Measurements from ENCODE around the gene ZDHHC22.

Gene ZDHHC22

GRCh38 chr14:77157740-77158139, 16.1 kb upstream of the ZDHHC22 start:
- no peak for DNase-seq (ENCODE audit: low read depth in 2 of 2)

DNA sequence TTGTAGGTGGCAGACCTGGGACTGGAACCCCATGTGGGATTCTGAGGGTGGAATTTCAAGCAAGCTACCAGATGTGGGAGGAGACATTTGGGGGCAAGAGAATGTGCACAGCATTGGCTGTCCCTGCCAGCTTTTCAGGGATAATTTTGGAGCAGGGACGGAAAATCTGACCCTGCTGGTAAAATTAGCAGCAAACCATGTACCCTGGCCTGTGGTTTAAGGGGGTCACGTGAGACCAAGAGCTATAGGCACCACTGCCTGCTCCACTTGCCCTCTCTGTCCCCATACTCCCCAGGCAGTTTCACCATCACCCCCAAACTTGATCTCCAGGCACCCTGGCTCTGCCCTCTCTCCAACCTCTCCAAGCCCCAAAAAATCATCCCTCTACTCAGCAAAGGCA, 13.5 kb upstream of the ZDHHC22 start:
- DNase-seq (ENCODE audit: low read depth in 2 of 2) = no peak

DNA sequence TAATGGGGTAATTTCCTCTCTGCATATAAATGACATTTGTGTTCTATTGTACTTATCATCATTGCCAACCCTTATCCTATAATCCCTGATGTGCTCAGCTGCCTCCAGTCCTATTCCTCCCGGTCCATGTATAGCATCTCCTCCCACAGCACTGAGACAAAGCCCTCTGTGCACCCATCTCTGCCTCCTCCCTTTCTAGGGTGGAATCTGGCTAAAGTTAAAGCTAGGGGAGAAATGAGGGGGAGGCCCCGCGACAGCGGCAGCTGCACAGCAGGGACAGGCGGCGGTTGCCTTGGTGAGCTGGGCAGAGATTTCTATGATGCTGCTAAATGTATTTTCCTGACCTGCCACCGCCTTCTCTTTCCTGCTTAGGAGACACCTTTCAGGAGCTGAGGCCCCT, 12.8 kb upstream of the ZDHHC22 start:
- no peak for DNase-seq (ENCODE audit: low read depth in 2 of 2)

- DNase-seq (ENCODE audit: low read depth in 2 of 2) = no peak
These were observed 12.2 kb upstream of the ZDHHC22 start for GRCh38 chr14:77153802-77154201.

GRCh38 chr14:77151918-77152588, 10.5 kb upstream of the ZDHHC22 start:
- no peak for DNase-seq (ENCODE audit: low read depth in 2 of 2)

DNA sequence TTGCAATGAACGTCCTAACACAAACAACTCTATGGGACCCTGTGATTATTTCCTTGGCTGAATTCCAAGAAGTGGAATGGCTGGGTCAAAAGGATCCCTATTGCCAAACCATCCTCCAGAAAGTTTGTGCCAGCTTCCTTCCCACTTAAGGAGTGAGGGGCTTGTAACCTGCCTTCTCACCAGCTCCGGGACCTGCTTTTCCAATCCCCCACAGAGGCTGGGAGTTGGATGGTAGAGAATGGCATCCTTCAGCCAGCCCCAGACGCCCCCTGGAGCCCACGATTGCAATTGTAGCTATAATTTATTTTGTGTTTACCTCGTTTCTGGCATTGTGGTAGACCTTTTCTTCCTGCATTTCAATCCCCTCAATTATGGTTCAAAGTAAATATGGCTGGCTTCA, 9.7 kb upstream of the ZDHHC22 start:
- no peak for DNase-seq (ENCODE audit: low read depth in 2 of 2)

DNA sequence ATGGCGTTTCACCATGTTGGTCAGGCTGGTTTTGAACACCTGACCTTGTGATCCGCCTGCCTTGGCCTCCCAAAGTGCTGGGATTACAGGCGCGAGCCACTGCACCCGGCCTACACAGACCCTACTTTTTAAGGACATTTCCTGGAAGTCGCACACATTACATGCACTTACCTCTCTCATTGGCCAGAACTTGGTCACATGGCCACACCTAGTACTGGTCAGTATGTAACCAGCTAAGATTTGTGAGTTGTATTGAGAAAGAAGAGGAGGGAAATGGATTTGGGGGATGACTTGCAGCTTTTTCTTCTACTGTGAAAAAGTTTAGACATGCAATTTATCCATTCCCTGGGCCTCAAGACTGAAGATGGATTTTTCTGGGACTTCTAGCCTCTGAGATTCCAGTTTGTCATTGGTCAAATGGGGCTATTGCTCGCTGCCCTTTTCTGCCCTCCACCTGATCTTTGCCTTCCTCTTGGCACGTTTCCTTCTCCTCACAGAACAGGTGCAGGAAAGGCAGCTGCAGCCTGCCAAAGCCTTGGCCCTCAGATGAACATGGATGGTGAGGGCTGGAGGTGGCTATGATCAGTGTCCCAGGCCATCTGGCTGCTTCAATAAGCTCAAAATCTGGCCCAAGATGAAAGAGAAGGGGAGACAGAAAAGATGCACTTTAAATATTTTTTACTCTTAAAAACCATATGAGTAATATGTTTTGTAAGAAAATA, 7.1 kb upstream of the ZDHHC22 start:
- DNase-seq (ENCODE audit: low read depth in 2 of 2) = no peak

DNA sequence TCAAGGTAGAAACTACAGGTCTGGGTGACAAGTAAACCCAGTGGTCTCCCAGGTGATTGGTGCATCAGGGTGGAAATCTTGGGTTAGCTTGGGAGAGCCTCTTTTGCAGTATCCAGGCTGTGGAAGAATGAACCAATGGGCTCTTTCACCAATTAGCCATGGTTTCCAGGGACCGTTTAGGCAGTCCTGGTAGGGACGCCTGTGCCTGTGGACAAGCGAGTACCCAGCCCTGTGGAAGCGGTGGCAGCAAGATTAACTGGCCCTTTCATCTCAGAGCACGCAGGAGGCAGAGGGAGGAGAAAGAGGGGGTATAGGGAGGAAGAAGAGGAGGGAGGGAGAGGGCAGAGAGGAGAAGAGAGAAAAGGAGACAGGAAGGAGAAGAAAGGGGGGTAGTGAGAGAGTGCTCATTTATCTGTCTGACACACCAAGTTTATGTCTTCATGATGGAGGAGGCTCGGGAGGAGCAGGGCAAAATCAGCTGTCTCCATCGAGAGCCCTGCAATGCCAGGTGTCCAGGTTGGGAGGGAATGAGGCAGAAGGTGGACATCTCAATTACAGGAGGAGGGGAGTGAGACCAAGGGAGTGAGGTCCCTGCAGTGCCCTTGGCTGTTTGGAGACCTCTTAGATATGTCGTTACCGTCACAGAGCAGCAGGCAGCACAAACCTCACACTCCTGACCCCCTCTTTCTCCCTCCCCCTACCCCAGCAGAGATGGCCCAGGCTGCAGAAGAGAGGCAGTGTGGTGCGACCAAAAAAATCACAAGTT, 4.6 kb upstream of the ZDHHC22 start:
- no peak for DNase-seq (ENCODE audit: low read depth in 2 of 2)

- no peak for DNase-seq (ENCODE audit: low read depth in 2 of 2)
These were observed 3.0 kb upstream of the ZDHHC22 start for GRCh38 chr14:77144412-77145115.

DNA sequence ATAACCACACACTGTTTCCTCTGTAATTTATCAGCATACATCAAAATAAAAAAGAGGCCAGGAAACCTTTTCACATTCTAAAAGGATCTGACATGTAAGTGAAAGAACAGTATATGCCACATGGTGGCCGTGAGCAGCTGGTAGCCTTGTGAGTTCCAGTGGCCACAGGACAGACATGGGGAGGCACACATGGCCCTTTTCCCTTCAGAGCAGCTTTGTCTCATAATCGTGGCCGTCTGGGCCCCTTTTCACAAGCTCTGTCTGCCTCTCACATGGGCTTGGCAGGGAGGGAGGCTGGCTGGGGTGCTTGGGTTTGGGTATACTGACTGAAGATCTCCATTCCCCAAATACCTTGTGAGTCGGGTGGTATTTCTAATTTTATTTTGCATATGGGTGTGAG, 1.5 kb upstream of the ZDHHC22 start:
- DNase-seq (ENCODE audit: low read depth in 2 of 2) = no peak

DNA sequence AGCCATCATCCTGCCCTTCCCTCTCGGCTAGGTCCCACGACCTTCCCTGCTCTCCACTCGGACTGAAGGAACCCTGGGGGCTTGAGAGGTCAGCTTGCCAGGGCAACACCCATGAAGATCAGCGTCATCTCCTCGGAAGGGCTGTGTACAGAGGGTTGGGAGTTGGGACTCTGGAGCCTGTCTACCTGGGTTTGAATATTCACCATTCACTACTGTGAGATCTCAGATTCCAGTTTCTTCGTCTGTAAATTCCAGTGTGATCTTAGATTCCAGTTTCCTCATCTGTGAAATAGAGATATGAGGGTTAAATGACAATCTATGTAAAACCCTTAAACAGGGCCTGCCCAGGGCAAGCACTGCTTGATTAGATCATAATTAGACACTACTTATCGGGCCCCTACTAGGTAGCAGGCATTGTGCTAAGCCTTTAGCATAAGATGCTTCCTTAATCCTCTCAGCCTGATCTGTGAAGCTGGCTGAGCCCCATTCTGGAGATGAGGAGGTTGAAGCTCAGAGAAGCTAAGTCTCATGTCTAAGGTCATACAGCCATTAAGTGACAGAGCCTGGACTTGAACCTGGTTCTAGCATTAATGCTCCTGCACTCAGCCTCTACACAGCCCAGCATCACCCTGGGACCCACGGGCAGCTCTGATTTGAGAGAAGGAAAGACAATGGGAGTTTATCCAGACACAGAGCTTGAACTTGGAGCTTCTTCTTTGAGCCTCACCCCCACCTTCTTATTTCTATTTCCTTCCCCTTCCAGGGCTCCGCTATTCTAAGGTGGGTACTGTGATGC, 612 bp upstream of the ZDHHC22 start:
- no peak for DNase-seq (ENCODE audit: low read depth in 2 of 2)

DNA sequence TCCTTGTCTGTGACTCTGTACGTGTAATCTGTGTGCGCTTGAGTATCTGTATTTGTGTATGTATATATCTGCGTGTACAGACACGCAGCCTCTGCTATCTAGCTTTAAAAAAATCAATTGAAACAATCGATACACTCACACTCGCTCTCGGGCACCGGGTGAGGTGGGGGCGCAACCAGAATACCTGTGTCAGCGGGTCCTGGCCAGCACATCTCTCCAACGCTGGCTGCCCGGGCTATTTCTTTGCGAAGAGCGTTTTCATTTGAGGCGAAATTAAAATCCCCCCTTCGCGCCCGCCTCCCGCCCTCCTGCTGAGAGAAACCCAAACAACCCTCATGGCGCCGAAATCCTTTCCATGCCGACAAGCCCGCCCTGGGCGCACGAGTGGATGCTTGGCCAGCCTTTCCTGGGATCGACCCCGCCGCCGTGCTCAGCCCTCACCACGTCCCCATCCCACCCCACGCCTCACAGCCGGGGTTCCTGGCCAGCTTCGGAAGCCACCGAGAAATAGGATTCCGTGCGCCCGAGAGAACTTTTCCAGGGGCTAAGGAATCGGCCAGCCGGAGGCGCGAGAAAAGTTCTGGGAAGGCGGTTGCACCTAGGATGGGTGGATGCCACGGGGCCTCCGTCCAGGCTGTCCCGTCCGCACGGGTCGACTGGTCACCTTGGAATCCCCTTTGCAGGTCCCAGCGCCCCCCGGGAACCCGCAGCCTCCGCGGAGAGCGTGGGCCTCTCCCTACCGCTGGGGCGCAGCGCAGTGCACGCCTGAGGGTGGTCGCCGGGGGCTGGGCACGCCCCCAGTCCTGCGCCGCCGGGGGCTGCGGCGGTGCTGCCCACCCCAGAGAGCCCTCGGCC, 1.0 kb downstream of the ZDHHC22 start:
- no peak for DNase-seq (ENCODE audit: low read depth in 2 of 2)

- DNase-seq (ENCODE audit: low read depth in 2 of 2) = peak; percentile 19 to 40
These were observed 1.8 kb downstream of the ZDHHC22 start for GRCh38 chr14:77139540-77140358.

- no peak for DNase-seq (ENCODE audit: low read depth in 2 of 2)
These were observed 2.6 kb downstream of the ZDHHC22 start for GRCh38 chr14:77139022-77139421.

GRCh38 chr14:77133720-77134338, 7.8 kb downstream of the ZDHHC22 start:
- peak in 1 of 2 donors; percentile 28 for DNase-seq (ENCODE audit: low read depth in 2 of 2)

- DNase-seq (ENCODE audit: low read depth in 2 of 2) = no peak
These were observed 9.6 kb downstream of the ZDHHC22 start for GRCh38 chr14:77131871-77132486.

- DNase-seq (ENCODE audit: low read depth in 2 of 2) = no peak
These were observed 10.4 kb downstream of the ZDHHC22 start for GRCh38 chr14:77131206-77131605.

DNA sequence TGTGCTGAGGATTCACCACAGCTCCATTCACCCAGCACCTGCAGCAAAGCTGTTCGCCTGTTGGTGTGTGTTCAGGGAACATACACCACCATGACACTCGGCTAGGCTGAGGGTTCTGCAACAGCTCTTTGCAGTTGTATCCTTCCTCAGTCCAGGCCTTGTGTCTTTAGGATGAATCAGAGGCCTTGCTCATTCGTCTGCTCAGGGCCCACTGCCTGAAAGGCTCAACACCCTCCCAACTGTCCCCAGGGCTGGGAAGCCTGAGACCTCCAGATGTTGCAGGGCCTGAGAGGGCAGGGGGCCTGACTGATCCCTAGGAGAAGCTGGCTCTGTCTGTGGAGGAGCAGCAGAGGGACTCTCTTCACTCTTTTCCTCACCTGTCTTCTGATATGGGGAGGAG, 11.2 kb downstream of the ZDHHC22 start:
- DNase-seq (ENCODE audit: low read depth in 2 of 2) = no peak
